ENCODE measurements around the gene TSPAN9.

- TF ChIP-seq CTCF (IDR thresholded peaks at IDR 0.05): no peak
- TF ChIP-seq POLR2A (IDR thresholded peaks at IDR 0.05): no peak
These were observed 172.1 kb downstream of the TSPAN9 start for GRCh38 chr12:3249081-3249800.

Data from lower leg skin (tissue), 3 donors.